AG04450 (cell line): ENCODE measurements around the gene NFIL3. TPM values are rescaled to one million over a fixed set of nuclear protein-coding genes. Genes with fewer than 3 reads are reported as not detected.

ENCODE experiments used
- CTCF ChIA-PET: fragments of 300-600, 350-600 bp; formaldehyde crosslinking; extraction: SDS; loops from one replicate; lab custom pipeline; 2022; ENCODE audit warnings: antibody characterized with exemption, inconsistent platforms; lab: Charles Lee
- POLR2A ChIA-PET: fragments of 350-600 bp; formaldehyde crosslinking; extraction: SDS; loops from one replicate; lab custom pipeline; 2021; ENCODE audit warnings: antibody characterized with exemption, inconsistent platforms; lab: Yijun Ruan, JAX
- DNase-seq: peaks from one replicate; pipeline ENCODE4 v3.0.0-alpha.2; 2011; ENCODE audit warnings: low read depth, low spot score
- H3K27ac ChIP-seq: one replicate; pipeline ENCODE4 v1.5.1; 2012; ENCODE audit warnings: low read depth, low read length, control low read depth
- H3K27me3 ChIP-seq: one replicate; pipeline ENCODE4 v1.6.0; 2012; ENCODE audit warnings: low read length; ENCODE audit not compliant: control insufficient read depth, insufficient read depth
- H3K4me3 ChIP-seq: 2 replicates; pipeline ENCODE4 v1.5.1; 2011; ENCODE audit warnings: mild to moderate bottlenecking, low read depth, low read length, control low read depth
- H3K9me3 ChIP-seq: 2 replicates; pipeline ENCODE4 v1.5.1; 2012; ENCODE audit warnings: low read length; ENCODE audit not compliant: control insufficient read depth, insufficient read depth
- polyA plus RNA-seq: library from polyadenylated mRNA; depleted of rRNA; stranded (reverse); fragments of >200 nt; gene quantifications from 2 replicates; pipeline ENCODE4 v1.2.3, GENCODE V29; 2011
- TF ChIP-seq, protein P1 (sequence below): IDR thresholded peaks from 2 replicates; pipeline ENCODE4 v1.5.1; 2011; ENCODE audit warnings: low read depth, low read length, control low read depth, inconsistent platforms

NFIL3 gene
- polyA plus RNA-seq, 1 experiment = 30.3 TPM

DNA sequence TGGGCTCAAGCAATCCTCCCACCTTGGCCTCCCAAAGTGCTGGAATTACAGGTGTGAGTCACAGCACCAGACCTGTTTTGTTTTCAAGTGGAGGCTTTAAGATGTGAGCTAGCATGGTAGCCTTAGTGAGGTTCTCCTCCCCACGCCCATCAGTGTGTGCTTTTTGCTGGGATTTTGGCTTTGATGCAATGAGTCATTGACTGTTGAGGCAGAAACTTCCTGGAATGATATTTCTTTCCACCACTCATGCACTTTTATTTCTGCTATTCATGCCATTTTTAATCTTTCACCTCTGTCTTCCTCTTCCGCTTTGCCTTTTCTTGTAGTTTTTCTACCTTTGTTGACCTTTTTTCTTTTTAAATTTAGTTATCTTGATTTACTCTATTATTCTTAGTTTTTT lies 4.2 kb upstream of the NFIL3 start:
- H3K4me3 ChIP-seq = no peak overlapping the region
- CTCF ChIA-PET = interaction anchor here (1.1 to 2.2 kb wide), 2 partner anchors 299 to 513 kb away, joined by 7 to 9 read pairs; no protein-coding TSS in a partner anchor
- POLR2A ChIA-PET = interaction anchor here (0.9 kb wide), 1 partner anchor 299 kb away, joined by 3 read pairs; no protein-coding TSS in a partner anchor
- H3K27ac ChIP-seq = no peak overlapping the region
- H3K27me3 ChIP-seq = no peaks in the 10 kb centered on the region
- no peaks in the 10 kb centered on the region; the same call in 1 of the 2 replicates for H3K9me3 ChIP-seq
- TF ChIP-seq, protein P1, sequence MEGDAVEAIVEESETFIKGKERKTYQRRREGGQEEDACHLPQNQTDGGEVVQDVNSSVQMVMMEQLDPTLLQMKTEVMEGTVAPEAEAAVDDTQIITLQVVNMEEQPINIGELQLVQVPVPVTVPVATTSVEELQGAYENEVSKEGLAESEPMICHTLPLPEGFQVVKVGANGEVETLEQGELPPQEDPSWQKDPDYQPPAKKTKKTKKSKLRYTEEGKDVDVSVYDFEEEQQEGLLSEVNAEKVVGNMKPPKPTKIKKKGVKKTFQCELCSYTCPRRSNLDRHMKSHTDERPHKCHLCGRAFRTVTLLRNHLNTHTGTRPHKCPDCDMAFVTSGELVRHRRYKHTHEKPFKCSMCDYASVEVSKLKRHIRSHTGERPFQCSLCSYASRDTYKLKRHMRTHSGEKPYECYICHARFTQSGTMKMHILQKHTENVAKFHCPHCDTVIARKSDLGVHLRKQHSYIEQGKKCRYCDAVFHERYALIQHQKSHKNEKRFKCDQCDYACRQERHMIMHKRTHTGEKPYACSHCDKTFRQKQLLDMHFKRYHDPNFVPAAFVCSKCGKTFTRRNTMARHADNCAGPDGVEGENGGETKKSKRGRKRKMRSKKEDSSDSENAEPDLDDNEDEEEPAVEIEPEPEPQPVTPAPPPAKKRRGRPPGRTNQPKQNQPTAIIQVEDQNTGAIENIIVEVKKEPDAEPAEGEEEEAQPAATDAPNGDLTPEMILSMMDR = no peak
- no peak for DNase-seq

- Histone ChIP-seq H3K4me3 (no peak overlapping the region), H3K27me3 (no peaks in the 10 kb centered on the region), H3K9me3 (no peaks in the 10 kb centered on the region; the same call in 1 of the 2 replicates), H3K27ac (no peak overlapping the region)
- no peak for DNase-seq
- ChIA-PET CTCF (interaction anchor here (0.6 to 3.3 kb wide), 8 partner anchors 64 to 513 kb away, joined by 3 to 27 read pairs (median 4); no protein-coding TSS in a partner anchor), POLR2A (no interaction called here)
- TF ChIP-seq, protein P1 = peak; percentile 44
These were observed 2.6 kb upstream of the NFIL3 start for GRCh38 chr9:91426123-91426745.

GRCh38 chr9:91425271-91425670 lies 1.6 kb upstream of the NFIL3 start:
- ChIA-PET POLR2A (interaction anchor here (1.1 to 2.1 kb wide), 2 partner anchors 204 to 388 kb away, joined by 3 to 6 read pairs; no protein-coding TSS in a partner anchor), CTCF (interaction anchor here (0.5 to 3.3 kb wide), 8 partner anchors 8 to 512 kb away, joined by 3 to 27 read pairs (median 3); no protein-coding TSS in a partner anchor)
- no peaks in the 10 kb centered on the region for H3K27me3 ChIP-seq
- no peak for DNase-seq
- TF ChIP-seq, protein P1 = no peak
- H3K4me3 ChIP-seq = no peak overlapping the region; the same call in 1 of the 2 replicates
- H3K27ac ChIP-seq = no peak overlapping the region
- no peaks in the 10 kb centered on the region; the same call in 1 of the 2 replicates for H3K9me3 ChIP-seq

- H3K27ac ChIP-seq = peak overlapping the region; percentile 90
These were observed 958 bp upstream of the NFIL3 start for GRCh38 chr9:91424403-91425176.

More at GRCh38 chr9:91424403-91425176, 958 bp upstream of the NFIL3 start:
- Histone ChIP-seq H3K27me3 (no peaks in the 10 kb centered on the region), H3K4me3 (peak overlapping the region; percentile 75), H3K9me3 (no peaks in the 10 kb centered on the region; the same call in 1 of the 2 replicates)
- ChIA-PET CTCF (interaction anchor here (0.6 to 3.3 kb wide), 7 partner anchors 9 to 509 kb away, joined by 3 to 27 read pairs (median 4); no protein-coding TSS in a partner anchor), POLR2A (interaction anchor here (0.5 to 2.1 kb wide), 12 partner anchors 9 to 387 kb away, joined by 3 to 7 read pairs (median 3); no protein-coding TSS in a partner anchor)
- TF ChIP-seq, protein P1 = peak; percentile 21; the same call in 1 of the 2 replicates
- peak; percentile 72 for DNase-seq
